Hematopoietic multipotent progenitor cell treated with erythropoietin and hydrocortisone succinate and interleukin-3 and kit ligand, for 4 days (in vitro differentiated cells): ENCODE results near the gene IL10RA.

ENCODE experiments used
- DNase-seq: peaks from one replicate; pipeline ENCODE4 v3.0.0-alpha.2; 2015

Gene IL10RA

GRCh38 chr11:117993988-117994745 lies 8.0 kb downstream of the IL10RA start:
- DNase-seq: no peak

- no peak for DNase-seq
Observed at GRCh38 chr11:117995472-117995871, 9.3 kb downstream of the IL10RA start.

- DNase-seq: no peak
Observed at GRCh38 chr11:117996058-117996457, 9.9 kb downstream of the IL10RA start.

- DNase-seq: no peak
Observed at GRCh38 chr11:117997406-117997805, 11.2 kb downstream of the IL10RA start.

- no peak for DNase-seq
Observed at GRCh38 chr11:117997823-117998579, 11.8 kb downstream of the IL10RA start.

GRCh38 chr11:117998664-117999353 lies 12.6 kb downstream of the IL10RA start:
- no peak for DNase-seq

- DNase-seq: no peak
Observed at GRCh38 chr11:117999354-117999993, 13.3 kb downstream of the IL10RA start.

GRCh38 chr11:118000067-118000849 lies 14.1 kb downstream of the IL10RA start:
- DNase-seq: no peak

- DNase-seq: no peak
Observed at GRCh38 chr11:118000850-118001228, 14.6 kb downstream of the IL10RA start.

GRCh38 chr11:118001494-118001971 lies 15.3 kb downstream of the IL10RA start:
- DNase-seq: peak; percentile 64

GRCh38 chr11:118002010-118002540 lies 15.9 kb downstream of the IL10RA start:
- peak; percentile 75 for DNase-seq

GRCh38 chr11:118002541-118003423 lies 16.6 kb downstream of the IL10RA start:
- DNase-seq: peak; percentile 67

GRCh38 chr11:118003456-118003855 lies 17.3 kb downstream of the IL10RA start:
- no peak for DNase-seq

GRCh38 chr11:118004543-118005223 lies 18.5 kb downstream of the IL10RA start:
- no peak for DNase-seq

GRCh38 chr11:118005224-118006152 lies 19.3 kb downstream of the IL10RA start:
- DNase-seq: no peak

- no peak for DNase-seq
Observed at GRCh38 chr11:118006153-118006534, 19.9 kb downstream of the IL10RA start.

GRCh38 chr11:118007040-118007439 lies 20.8 kb downstream of the IL10RA start:
- DNase-seq: peak; percentile 38

GRCh38 chr11:118007563-118008270 lies 21.5 kb downstream of the IL10RA start:
- DNase-seq: peak; percentile 89
